Fibroblast of mammary gland (primary cell): Measurements from ENCODE around the gene EDN2.
A peak's percentile ranks its signal among the peaks of the same experiment; 100 is the strongest.

Source experiments
- DNase-seq: peaks from one replicate; pipeline ENCODE4 v3.0.0-alpha.2; 2010; ENCODE audit warnings: low read depth
- H3K4me3 ChIP-seq: 2 replicates; pipeline ENCODE4 v1.5.1; 2011; ENCODE audit warnings: low read depth, mild to moderate bottlenecking, low read length, moderate library complexity; ENCODE audit not compliant: control insufficient read depth
- CTCF ChIP-seq: conservative IDR thresholded peaks from 2 replicates; pipeline ENCODE4 v1.5.1; 2011; ENCODE audit warnings: low read depth, low read length, inconsistent platforms; ENCODE audit not compliant: control insufficient read depth, insufficient read depth

Gene EDN2

GRCh38 chr1:41455479-41456332 is 28.8 kb downstream of the EDN2 start:
- TF ChIP-seq CTCF: no peak
- DNase-seq: peak; percentile 55
- H3K4me3 ChIP-seq: no peak overlapping the region

GRCh38 chr1:41454406-41454805 is 30.1 kb downstream of the EDN2 start:
- DNase-seq: no peak
- no peak overlapping the region for H3K4me3 ChIP-seq
- TF ChIP-seq CTCF: no peak

DNA sequence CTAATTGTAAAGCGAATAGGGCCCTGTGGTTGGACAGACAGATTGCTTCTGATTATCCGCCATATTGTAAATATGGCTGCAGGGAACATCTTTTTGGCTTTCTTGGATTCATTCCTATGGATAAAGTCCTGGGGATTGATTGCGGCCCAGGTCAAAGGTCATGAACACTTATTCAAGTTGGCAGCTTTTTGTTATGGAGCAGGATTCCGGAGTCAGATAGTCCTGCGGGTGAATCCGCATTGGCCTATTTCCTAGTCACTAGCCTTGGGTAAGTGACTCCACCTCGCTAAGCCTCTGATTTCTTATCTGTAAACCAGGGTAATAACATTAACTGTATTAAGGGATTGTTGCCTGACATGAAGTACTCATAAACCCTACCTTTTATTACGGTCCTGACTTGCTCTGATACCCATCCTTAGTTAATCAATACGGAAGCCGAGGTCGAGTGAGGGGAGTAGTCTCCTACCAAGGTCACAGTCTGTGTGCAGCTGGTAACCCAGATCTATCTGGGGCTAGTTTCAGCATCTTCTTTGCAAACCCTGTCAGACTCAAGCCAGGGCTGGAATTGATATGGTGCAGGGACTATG is 31.7 kb downstream of the EDN2 start:
- no peak for DNase-seq
- no peak overlapping the region for H3K4me3 ChIP-seq
- no peak for TF ChIP-seq CTCF

- DNase-seq: no peak
- H3K4me3 ChIP-seq: no peak overlapping the region
- TF ChIP-seq CTCF: no peak
Observed at GRCh38 chr1:41450747-41451285, 33.7 kb downstream of the EDN2 start.

DNA sequence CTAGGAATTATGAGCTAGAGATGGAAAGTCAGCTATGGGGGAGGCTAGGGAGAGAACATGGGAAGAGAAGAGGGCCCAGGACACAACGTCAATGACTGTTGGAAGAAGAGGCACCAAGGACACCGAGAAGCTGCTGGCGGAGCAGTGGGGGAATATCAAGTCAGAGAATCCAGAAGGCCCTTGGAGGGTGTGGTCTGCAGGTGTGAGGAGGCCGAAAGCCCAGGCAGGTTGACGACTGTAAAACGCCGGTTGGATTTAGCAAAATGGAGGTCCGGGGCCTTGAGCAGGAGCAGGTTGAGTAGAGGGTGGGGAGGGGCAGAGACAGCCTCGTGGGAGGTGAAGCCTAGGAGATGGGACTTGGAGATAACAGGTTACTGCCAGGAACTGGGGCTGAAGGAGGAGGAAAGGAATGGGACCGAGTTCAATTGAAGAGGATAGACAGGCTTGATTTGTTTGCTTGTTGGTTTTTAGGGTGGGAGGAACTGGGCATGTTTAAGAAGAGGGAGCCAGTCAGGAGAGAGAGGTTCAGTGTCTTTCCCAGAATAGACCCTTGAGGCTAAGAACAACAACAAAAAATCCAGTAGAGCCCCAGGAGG is 35.1 kb downstream of the EDN2 start:
- no peak for TF ChIP-seq CTCF
- H3K4me3 ChIP-seq: no peak overlapping the region
- DNase-seq: no peak

DNA sequence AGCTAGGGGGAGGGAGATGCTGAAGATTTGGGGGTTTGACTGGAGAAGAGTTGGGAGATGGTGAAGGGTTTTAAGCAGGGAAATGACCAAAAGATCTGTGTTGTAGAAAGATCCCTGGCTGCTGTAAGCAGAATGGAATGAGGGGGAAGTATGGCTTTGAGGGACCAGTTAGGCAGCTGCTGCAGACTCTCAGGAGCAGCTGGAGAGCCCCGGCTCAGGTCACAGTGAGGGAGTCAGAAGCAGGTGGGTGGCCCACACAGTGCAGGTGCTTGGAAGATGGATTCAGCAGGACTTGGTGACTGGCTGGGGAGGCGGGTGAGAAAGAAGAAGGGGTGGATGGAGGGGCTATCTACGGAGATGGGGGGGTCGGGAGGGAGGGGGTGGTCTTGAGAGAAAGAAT is 35.7 kb downstream of the EDN2 start:
- DNase-seq: no peak
- no peak for TF ChIP-seq CTCF
- H3K4me3 ChIP-seq: no peak overlapping the region
